ENCODE data around the gene MMP17. TPM values are rescaled to one million over a fixed set of nuclear protein-coding genes. Genes with fewer than 3 reads are reported as not detected.

Gene MMP17
- total and polyA plus RNA-seq, 8 donors: 2.0 to 5.2 (median 3.3) TPM

DNA sequence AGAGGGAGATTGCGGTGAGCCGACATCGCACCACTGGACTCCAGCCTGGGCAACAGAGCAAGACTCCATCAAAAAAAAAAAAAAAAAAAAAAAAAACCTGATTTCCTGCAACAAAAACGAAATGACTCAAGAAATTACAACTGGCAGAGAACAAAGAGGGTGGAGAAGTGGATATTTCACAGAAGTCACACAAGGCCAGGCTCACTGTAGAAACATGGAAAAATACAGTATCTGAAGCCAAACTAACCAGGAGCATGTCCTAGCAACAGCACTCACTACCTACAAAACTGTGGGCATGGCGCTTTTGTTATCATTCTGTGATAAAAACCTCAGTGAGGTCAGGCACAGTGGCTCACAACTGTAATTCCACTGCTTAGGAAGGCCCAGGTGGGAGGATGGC is 11.7 kb upstream of the MMP17 start:
- H3K27me3 ChIP-seq: no peaks in the 10 kb centered on the region
- DNase-seq: no peak
- H3K4me3 ChIP-seq: no peak overlapping the region
- H3K27ac ChIP-seq: no peak overlapping the region
- TF ChIP-seq, protein P1, sequence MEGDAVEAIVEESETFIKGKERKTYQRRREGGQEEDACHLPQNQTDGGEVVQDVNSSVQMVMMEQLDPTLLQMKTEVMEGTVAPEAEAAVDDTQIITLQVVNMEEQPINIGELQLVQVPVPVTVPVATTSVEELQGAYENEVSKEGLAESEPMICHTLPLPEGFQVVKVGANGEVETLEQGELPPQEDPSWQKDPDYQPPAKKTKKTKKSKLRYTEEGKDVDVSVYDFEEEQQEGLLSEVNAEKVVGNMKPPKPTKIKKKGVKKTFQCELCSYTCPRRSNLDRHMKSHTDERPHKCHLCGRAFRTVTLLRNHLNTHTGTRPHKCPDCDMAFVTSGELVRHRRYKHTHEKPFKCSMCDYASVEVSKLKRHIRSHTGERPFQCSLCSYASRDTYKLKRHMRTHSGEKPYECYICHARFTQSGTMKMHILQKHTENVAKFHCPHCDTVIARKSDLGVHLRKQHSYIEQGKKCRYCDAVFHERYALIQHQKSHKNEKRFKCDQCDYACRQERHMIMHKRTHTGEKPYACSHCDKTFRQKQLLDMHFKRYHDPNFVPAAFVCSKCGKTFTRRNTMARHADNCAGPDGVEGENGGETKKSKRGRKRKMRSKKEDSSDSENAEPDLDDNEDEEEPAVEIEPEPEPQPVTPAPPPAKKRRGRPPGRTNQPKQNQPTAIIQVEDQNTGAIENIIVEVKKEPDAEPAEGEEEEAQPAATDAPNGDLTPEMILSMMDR (IDR thresholded peaks at IDR 0.05): no peak
- intact Hi-C loops (cut with DNase I): no loop called here
- H3K4me1 ChIP-seq: peaks cover 0 to 8% of the 10 kb centered on the region in 2 donors
- no peak for ATAC-seq
- H3K9me3 ChIP-seq: peaks cover 0 to 5% of the 10 kb centered on the region in 2 donors
- H3K36me3 ChIP-seq: no peaks in the 10 kb centered on the region

DNA sequence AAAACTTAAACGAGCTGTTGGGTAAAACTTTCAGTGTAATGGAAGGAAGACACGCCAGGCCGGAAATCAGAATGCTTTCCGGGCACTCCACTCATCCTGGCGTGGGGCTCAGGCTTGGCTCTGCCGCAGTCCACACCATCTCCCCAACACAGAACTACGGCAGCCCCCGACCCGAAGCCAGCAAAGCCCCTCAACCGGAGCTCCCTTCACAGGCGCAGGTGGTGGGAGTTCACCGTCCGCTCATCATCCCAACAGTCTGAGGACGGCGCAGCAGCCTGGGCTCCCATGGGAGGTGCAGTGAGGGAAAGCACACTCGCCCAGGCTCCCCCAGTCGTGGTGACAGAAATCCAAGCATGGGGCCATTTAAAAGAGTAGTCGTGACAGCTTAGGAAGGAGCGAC is 11.0 kb upstream of the MMP17 start:
- Histone ChIP-seq H3K4me1 (peaks cover 0 to 8% of the 10 kb centered on the region in 2 donors), H3K4me3 (no peak overlapping the region), H3K27ac (no peak overlapping the region), H3K27me3 (no peaks in the 10 kb centered on the region), H3K9me3 (peaks cover 0 to 5% of the 10 kb centered on the region in 2 donors), H3K36me3 (no peaks in the 10 kb centered on the region)
- intact Hi-C loops (cut with DNase I): no loop called here
- TF ChIP-seq, protein P1 (IDR thresholded peaks at IDR 0.05): no peak
- DNase-seq: peak in 1 of 4 donors; percentile 63
- no peak for ATAC-seq

DNA sequence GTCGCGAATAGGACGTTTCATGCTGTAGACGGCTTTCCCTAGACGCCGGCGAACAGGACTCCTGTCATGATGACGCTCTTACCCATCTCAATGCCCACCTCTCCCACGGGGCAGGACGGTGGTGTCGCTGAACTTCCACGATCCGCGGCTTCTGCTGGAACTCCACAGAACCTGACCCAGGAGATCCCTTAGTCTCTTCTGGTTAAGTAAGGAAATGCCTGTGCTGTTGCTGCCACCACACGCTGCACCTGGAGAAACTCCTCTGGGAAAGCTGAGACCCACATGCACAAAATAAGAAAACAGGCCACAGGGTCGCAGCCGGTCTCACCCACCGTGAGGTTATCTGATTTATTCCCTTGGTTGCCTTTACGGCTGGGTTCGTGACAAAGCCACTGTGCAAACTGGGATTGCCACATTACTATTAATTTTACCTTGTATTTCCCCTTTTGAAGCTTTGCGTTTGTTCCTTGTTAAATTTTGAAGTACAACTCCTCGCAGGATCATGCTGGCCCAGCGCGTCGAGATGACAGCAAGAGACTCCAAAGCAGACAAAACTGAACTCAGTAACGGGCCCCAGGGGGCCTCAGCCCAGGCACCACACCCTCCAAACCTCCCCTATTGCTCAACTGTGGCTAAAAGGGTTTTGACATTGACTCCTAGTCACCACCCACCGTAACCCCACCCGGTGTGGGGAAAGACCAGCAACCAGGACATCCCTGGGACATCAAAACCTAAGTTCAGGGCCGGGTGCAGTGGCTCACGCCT is 9.2 kb upstream of the MMP17 start:
- no peak for ATAC-seq
- Histone ChIP-seq H3K36me3 (no peaks in the 10 kb centered on the region), H3K27me3 (no peaks in the 10 kb centered on the region), H3K27ac (peak overlapping the region in 1 of 2 donors; percentile 61), H3K4me3 (no peak overlapping the region), H3K4me1 (peaks cover 0 to 8% of the 10 kb centered on the region in 2 donors), H3K9me3 (no peaks in the 10 kb centered on the region)
- TF ChIP-seq, protein P1 (IDR thresholded peaks at IDR 0.05): no peak
- DNase-seq: peak in 1 of 4 donors; percentile 61
- intact Hi-C loops (cut with DNase I): no loop called here

DNA sequence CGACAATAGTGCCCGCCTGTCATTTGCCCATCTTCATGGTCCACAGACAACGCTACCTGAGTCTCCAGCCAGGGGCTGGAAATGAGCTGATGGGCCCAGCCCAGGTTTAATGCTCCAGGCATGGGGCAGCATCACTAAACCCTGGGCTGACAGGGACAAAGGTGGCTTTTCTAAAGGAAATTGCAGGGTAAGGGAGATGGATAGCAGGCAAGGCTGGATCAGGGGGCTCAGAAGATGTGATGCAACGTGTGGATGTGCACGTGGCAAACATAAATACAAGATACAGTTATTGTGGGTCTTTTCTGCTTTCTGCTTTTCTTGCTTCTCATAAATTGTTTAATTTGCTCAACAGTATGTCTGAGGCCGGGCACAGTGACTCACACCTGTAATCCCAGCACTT is 3.7 kb upstream of the MMP17 start:
- Histone ChIP-seq H3K27ac (no peak overlapping the region), H3K27me3 (peaks cover 21 to 44% of the 10 kb centered on the region in 2 donors), H3K4me1 (peaks cover 10 to 19% of the 10 kb centered on the region in 2 donors), H3K36me3 (no peaks in the 10 kb centered on the region), H3K4me3 (no peak overlapping the region), H3K9me3 (no peaks in the 10 kb centered on the region)
- intact Hi-C loops (cut with DNase I): no loop called here
- ATAC-seq (no peak), DNase-seq (no peak)
- TF ChIP-seq, protein P1 (IDR thresholded peaks at IDR 0.05): no peak

DNA sequence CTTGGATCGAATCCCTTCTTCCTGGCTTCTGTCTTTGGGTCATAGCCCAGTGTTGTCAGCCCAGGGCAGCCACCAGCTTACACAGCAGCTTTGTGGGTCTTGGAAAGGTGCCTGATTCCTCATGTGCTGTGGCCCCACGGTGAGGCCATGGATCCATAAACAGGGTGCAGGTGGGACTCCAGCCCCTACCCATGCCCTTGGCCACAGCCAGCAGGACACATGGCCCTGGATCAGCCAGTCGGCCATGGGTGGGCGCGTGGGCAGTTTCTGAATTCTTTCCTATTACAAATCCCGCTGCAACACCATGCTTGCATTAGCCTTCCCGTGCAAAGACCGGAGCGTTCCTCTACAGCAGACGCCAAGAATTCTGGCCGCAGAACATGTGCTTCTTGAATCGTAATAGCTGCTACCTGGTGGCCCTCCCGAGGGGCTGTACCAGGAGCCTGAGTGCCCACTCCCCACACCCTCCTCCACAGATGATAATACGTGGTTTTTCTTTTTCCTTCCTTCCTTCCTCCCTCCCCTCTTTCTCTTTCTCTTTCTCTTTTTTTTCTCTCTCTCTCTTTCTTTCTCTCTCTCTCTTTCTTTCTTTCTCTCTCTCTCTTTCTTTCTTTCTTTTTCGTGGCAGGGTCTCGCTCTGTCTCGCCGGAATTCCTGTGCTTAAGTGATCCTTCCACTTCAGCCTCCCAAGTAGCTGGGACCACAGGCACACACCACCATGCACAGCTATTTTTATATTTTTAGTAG is 2.9 kb upstream of the MMP17 start:
- DNase-seq (no peak), ATAC-seq (no peak)
- Histone ChIP-seq H3K9me3 (no peaks in the 10 kb centered on the region), H3K4me3 (no peak overlapping the region), H3K4me1 (peaks cover 17 to 28% of the 10 kb centered on the region in 2 donors), H3K36me3 (no peaks in the 10 kb centered on the region), H3K27ac (no peak overlapping the region), H3K27me3 (peaks cover 29 to 53% of the 10 kb centered on the region in 2 donors)
- intact Hi-C loops (cut with DNase I): no loop called here
- TF ChIP-seq, protein P1 (IDR thresholded peaks at IDR 0.05): no peak

Measured in left lung (tissue), 10 donors.